Neural progenitor cell (in vitro differentiated cells): ENCODE data around the gene MIER3.
"Not testable (repeated sequence)": the region's sequence is repeated elsewhere in the genome, so short reads cannot be mapped to it uniquely, and the experiment has no call there.

Experiments used
- EZH2 ChIP-seq: fragments of 200-600 bp; sonication (generic); IDR thresholded peaks from 2 replicates; pipeline ENCODE4 v1.6.1; 2017; ENCODE audit warnings: antibody characterized with exemption, mild to moderate bottlenecking, moderate library complexity
- EZH2phosphoT487 ChIP-seq: fragments of 200-600 bp; sonication (generic); IDR thresholded peaks from 2 replicates; pipeline ENCODE4 v1.6.1; 2017; ENCODE audit warnings: antibody characterized with exemption
- TF ChIP-seq, protein P1 (sequence below): fragments of 200-600 bp; sonication (generic); IDR thresholded peaks from 2 replicates; pipeline ENCODE4 v1.5.1; 2017; ENCODE audit warnings: antibody characterized with exemption, mild to moderate bottlenecking

DNA sequence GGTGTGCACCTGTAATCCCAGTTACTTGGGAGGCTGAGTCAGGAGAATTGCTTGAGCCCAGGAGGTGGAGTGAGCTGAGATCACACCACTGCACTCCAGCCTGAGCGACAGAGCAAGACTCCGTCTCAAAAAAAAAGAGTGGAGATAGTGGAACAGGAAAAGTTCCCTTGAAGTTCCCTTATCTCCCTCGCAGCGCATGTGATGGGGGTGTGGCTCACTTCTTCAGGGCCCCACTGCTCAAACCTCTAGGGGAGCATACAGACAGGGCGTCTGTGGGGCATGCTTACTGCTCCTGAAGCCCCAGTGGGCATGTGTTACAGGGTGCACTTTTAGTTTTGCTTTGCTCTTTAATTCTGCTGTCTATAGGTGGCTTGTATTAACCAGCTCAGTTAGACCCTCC lies 27.6 kb upstream of the MIER3 start:
- not testable (repeated sequence) for TF ChIP-seq EZH2phosphoT487, EZH2
- TF ChIP-seq, protein P1, sequence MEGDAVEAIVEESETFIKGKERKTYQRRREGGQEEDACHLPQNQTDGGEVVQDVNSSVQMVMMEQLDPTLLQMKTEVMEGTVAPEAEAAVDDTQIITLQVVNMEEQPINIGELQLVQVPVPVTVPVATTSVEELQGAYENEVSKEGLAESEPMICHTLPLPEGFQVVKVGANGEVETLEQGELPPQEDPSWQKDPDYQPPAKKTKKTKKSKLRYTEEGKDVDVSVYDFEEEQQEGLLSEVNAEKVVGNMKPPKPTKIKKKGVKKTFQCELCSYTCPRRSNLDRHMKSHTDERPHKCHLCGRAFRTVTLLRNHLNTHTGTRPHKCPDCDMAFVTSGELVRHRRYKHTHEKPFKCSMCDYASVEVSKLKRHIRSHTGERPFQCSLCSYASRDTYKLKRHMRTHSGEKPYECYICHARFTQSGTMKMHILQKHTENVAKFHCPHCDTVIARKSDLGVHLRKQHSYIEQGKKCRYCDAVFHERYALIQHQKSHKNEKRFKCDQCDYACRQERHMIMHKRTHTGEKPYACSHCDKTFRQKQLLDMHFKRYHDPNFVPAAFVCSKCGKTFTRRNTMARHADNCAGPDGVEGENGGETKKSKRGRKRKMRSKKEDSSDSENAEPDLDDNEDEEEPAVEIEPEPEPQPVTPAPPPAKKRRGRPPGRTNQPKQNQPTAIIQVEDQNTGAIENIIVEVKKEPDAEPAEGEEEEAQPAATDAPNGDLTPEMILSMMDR, result not testable (repeated sequence)
